Muscle layer of duodenum (tissue), 2 donors: ENCODE measurements around the gene DNAH12.
"Not testable (repeated sequence)": the region's sequence is repeated elsewhere in the genome, so short reads cannot be mapped to it uniquely, and the experiment has no call there.

Experiments
- H3K27ac ChIP-seq: one replicate; pipeline ENCODE4 v1.7.0; 2013; ENCODE audit warnings: mild to moderate bottlenecking, low read length
- H3K27me3 ChIP-seq: one replicate; pipeline ENCODE4 v1.7.0; 2013; ENCODE audit warnings: low read depth, mild to moderate bottlenecking, control low read depth, low read length
- H3K36me3 ChIP-seq, 2 donors: one replicate each; pipeline ENCODE4 v1.7.0; 2013; ENCODE audit warnings: low read length in 2 of 2, control low read depth in 1 of 2, mild to moderate bottlenecking in 1 of 2; ENCODE audit not compliant: insufficient read depth in 2 of 2, control insufficient read depth in 1 of 2
- H3K4me1 ChIP-seq, 2 donors: one replicate each; pipeline ENCODE4 v1.7.0; 2013; ENCODE audit warnings: low read length in 2 of 2, mild to moderate bottlenecking in 2 of 2, control low read depth in 1 of 2, moderate library complexity in 1 of 2; ENCODE audit not compliant: insufficient read depth in 2 of 2, control insufficient read depth in 1 of 2
- H3K4me3 ChIP-seq, 2 donors: one replicate each; pipeline ENCODE4 v1.7.0; 2013; ENCODE audit warnings: low read length in 2 of 2, low read depth in 1 of 2, mild to moderate bottlenecking in 1 of 2
- H3K9me3 ChIP-seq, 2 donors: one replicate each; pipeline ENCODE4 v1.7.0; 2013; ENCODE audit warnings: low read length in 2 of 2, control low read depth in 1 of 2, mild to moderate bottlenecking in 1 of 2; ENCODE audit not compliant: control insufficient read depth in 1 of 2
- donor health status: healthy.

The DNAH12 gene

DNA sequence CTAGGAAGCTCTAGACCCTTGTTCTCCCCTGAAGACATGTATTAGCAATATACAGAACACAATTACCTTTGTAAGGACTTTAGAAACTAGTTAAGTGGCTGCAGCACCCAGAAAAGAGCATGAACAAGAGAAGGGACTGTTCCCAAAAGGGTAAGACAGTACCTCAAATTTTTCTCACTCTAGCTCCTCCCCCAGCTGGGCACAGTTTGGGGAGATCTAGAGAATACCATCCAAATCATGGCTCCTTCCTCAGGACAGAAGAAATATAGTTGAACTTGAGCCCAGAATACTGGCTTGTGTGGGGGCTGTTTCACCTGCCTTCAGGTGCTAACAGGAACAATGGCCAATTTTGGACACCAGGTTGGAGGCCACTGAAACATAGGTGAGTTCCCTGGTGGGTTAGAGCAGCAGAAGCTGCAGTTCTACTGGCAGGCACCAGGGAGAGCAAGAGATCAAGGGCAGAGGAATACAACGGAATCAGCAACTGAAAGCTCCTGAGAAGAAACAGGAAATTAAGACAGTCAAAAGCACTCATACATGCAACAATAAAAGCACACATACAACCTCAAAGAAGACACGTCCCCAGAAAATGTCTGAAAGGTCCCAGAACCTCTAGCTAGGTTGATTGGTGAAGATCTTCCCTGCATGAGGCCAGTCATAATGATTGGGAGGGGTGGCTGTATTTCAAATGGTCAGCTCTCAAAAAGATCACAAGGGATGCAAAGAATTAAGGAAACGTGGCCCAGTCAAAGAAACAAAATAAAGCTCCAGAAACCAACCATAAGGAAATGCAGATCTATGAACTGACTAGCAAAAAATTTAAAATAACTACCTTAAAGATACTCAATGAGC lies 146.7 kb downstream of the DNAH12 start:
- no peaks in the 10 kb centered on the region for H3K36me3 ChIP-seq
- H3K4me3 ChIP-seq = no peak overlapping the region
- H3K4me1 ChIP-seq = no peaks in the 10 kb centered on the region
- no peaks in the 10 kb centered on the region for H3K27me3 ChIP-seq
- H3K27ac ChIP-seq = no peak overlapping the region
- H3K9me3 ChIP-seq = no peaks in the 10 kb centered on the region

DNA sequence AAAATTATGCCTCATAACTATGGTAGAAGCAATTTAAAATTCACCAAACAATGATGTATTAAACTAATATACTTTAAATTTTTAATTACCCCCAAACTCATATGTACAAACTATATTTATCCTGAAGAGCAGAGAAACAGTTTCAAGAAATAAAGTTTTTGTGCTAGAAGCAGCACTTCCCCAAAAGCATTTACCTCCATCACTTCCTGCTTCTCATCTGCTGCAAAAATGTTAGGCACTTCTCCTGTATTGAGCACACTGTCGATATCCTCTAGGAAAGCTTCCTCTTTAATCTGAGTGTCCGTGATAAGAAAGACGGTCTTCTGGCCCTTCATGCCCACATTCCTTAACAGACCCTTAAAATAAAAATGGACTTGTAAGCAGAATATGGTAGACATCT lies 150.2 kb downstream of the DNAH12 start:
- Histone ChIP-seq H3K4me3 (no peak overlapping the region), H3K36me3 (no peaks in the 10 kb centered on the region), H3K9me3 (no peaks in the 10 kb centered on the region), H3K27ac (no peak overlapping the region), H3K27me3 (no peaks in the 10 kb centered on the region), H3K4me1 (no peaks in the 10 kb centered on the region)

DNA sequence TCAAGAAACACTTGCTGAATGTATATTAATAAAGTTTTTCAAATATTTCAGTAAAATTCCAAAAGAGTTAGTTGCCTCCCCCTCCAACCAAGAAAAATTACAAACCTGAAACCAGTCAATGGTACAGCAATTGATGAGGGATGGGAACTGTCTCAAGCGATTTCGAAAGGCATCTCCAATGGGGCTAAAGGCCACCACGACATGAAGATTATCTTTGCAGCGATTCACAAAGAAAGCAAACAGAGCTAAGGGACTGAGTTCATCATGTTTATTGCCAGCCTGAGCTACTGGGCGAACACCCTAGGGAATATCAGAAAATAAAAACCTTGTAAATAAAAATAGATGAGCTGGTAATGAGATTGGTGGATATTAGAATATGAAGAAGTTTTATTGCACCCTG lies 152.4 kb downstream of the DNAH12 start:
- H3K9me3 ChIP-seq = no peaks in the 10 kb centered on the region
- H3K4me1 ChIP-seq = no peaks in the 10 kb centered on the region
- no peaks in the 10 kb centered on the region for H3K36me3 ChIP-seq

DNA sequence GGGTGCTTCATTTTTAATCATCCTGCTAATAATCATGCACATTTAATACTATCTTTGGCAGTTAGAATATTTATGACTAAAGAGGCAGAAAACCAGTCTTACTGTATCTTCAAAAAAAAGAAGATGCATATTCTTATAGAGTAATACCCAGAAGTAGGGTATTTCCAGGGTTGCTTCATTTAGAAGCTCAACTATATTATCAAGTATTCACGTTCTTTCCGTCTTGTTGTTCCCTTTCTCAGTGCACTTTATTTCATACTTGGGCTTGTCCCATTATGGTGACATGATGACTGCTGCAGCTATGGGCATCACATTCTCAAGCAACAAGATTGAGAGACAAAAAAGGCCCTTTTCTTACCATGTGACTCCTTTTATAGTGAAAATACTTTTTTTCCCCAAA lies 154.9 kb downstream of the DNAH12 start:
- Histone ChIP-seq H3K9me3 (no peaks in the 10 kb centered on the region), H3K27me3 (no peaks in the 10 kb centered on the region), H3K36me3 (no peaks in the 10 kb centered on the region), H3K27ac (no peak overlapping the region), H3K4me3 (no peak overlapping the region), H3K4me1 (no peaks in the 10 kb centered on the region)

More for the DNA sequence above, 152.4 kb downstream of the DNAH12 start:
- Histone ChIP-seq H3K27me3 (no peaks in the 10 kb centered on the region), H3K4me3 (no peak overlapping the region), H3K27ac (no peak overlapping the region)

DNA sequence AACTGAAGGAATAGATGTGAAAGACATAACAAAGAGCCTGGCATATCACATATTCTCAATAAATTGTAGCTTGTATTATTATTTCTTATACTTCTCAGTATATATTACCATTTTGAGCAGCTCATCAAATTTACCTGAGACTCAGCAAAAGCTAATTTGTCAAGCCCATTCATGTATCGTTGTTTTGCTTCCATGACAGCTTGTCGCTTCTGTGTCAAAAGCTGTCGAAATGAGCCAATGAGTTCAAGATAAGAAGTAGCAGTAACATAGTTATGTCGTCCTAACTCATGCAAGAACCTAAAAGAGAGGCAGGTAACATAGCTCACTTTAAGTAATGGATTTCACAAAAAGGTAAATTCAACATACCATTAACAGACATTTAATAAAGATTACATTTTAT lies 157.8 kb downstream of the DNAH12 start:
- Histone ChIP-seq H3K9me3 (no peaks in the 10 kb centered on the region), H3K36me3 (no peaks in the 10 kb centered on the region), H3K4me3 (no peak overlapping the region), H3K27me3 (no peaks in the 10 kb centered on the region), H3K4me1 (no peaks in the 10 kb centered on the region), H3K27ac (no peak overlapping the region)

DNA sequence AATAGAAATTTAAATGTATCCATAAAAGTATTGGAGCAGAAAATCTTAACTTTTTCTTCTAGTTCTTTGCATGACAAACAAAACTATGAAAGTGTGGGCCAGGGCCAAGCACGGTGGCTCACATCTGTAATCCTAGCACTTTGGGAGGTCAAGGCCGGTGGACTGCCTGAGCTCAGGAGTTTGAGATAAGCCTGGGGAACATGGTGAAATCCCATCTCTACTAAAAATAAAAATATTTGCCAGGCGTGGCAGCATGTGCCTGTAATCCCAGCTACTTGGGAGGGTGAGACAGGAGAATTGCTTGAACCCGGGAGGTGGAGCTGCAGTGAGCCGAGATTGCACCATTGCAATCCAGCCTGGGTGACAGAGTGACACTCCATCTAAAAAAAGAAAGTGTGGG lies 158.6 kb downstream of the DNAH12 start:
- H3K4me1 ChIP-seq = no peaks in the 10 kb centered on the region

DNA sequence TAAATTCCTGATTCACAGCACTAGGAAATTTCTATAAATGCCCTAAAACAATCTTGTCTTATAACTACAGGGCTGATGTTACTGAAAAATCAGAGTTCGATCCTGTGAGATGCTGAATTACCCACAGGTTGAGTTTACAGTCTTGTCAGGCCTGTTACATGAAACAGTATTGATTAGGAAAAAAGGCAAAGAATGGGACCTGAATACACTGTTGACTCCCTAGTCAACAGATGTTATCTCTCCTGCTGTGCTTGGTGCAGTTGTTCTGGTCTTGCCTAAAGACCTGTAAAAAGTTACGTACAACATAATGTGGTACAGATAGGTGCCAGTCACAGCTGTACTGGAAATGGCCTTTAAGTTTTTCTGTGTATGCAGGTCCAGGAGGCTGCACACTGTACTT lies 160.3 kb downstream of the DNAH12 start:
- Histone ChIP-seq H3K36me3 (no peaks in the 10 kb centered on the region), H3K9me3 (no peaks in the 10 kb centered on the region), H3K27ac (no peak overlapping the region), H3K27me3 (no peaks in the 10 kb centered on the region), H3K4me3 (no peak overlapping the region), H3K4me1 (no peaks in the 10 kb centered on the region)

More for the DNA sequence above, 158.6 kb downstream of the DNAH12 start:
- no peaks in the 10 kb centered on the region for H3K36me3 ChIP-seq
- no peak overlapping the region for H3K27ac ChIP-seq
- no peaks in the 10 kb centered on the region for H3K27me3 ChIP-seq
- no peaks in the 10 kb centered on the region for H3K9me3 ChIP-seq
- no peak overlapping the region for H3K4me3 ChIP-seq

DNA sequence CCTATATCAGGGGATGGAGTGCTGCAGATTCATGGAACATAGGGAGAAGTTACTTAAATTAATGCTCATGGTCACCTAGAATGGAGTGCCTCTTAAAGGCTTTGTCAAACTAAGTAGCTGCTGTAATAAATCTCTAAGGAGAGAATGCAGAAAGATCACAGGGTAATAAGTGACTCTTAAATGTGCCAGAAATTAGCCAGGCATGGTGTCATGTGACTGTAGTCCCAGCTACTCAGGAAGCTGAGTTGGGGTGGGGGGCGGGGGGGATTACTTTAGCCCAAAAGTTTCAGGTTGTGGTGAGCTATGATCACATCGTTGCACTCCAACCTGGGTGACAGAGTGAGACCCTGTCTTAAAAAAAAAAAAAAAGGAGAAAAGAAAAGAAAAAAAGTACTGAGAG lies 160.7 kb downstream of the DNAH12 start:
- Histone ChIP-seq H3K36me3 (no peaks in the 10 kb centered on the region), H3K4me1 (no peaks in the 10 kb centered on the region), H3K27me3 (no peaks in the 10 kb centered on the region), H3K27ac (no peak overlapping the region), H3K9me3 (no peaks in the 10 kb centered on the region), H3K4me3 (no peak overlapping the region)

DNA sequence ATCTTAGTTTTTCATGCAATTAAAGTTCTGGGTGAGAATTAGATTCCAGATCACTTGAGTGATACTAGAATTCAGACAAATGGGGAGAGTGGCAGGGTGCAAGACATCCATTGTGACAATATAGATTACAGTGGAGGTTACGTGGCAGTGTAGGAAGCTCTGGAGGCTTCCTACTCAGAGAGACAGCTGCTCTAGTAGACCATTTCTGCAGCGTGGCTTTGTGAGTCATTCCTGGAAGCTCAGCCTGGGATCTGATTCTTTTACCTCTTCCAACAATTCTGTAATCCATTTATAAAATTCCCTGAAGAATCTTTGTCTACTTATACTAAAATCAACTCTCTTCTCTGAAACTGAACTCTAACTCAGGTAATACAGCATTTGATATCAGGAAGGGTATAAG lies 161.2 kb downstream of the DNAH12 start:
- no peak overlapping the region for H3K4me3 ChIP-seq
- H3K4me1 ChIP-seq = no peaks in the 10 kb centered on the region
- H3K27me3 ChIP-seq = no peaks in the 10 kb centered on the region
- H3K36me3 ChIP-seq = no peaks in the 10 kb centered on the region
- H3K9me3 ChIP-seq = no peaks in the 10 kb centered on the region
- no peak overlapping the region for H3K27ac ChIP-seq

DNA sequence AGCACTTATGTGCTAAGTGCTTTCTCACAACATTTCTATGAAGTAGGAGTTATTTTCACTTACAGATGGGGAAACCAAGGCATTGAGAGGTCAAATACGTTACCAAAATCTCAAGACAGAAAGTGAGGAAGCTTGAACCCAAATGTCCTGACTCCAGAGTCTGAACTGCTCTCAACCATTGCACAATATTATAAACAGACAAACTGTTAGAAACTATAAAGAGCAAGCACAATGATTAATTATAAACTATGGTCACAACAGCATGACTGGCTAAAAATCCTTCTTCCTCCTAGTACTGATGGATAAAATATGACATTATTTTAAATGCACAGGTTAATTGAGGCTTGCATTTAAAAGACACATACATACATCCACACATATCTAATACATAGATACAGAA lies 173.8 kb downstream of the DNAH12 start:
- H3K4me1 ChIP-seq = no peaks in the 10 kb centered on the region
- no peaks in the 10 kb centered on the region for H3K27me3 ChIP-seq
- H3K9me3 ChIP-seq = no peaks in the 10 kb centered on the region
- no peak overlapping the region for H3K27ac ChIP-seq
- H3K4me3 ChIP-seq = no peak overlapping the region
- H3K36me3 ChIP-seq = no peaks in the 10 kb centered on the region

DNA sequence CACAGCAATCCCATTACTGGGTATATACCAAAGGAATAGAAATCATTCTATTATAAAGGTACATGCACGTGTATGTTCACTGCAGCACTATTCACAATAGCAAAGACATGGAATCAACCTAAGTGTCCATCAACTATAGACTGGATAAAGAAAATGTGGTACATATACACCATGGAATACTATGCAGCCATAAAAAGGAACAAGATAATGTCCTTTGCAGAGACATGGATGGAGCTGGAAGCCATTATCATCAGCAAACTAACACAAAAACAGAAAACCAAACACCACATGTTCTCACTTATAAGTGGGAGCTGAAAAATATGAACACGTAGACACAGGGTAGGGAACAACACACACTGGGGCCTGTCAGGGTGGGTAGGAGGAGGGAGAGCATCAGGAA lies 179.1 kb downstream of the DNAH12 start:
- H3K4me1 ChIP-seq, H3K9me3 ChIP-seq, H3K4me3 ChIP-seq, H3K36me3 ChIP-seq, H3K27ac ChIP-seq, H3K27me3 ChIP-seq: not testable (repeated sequence)

DNA sequence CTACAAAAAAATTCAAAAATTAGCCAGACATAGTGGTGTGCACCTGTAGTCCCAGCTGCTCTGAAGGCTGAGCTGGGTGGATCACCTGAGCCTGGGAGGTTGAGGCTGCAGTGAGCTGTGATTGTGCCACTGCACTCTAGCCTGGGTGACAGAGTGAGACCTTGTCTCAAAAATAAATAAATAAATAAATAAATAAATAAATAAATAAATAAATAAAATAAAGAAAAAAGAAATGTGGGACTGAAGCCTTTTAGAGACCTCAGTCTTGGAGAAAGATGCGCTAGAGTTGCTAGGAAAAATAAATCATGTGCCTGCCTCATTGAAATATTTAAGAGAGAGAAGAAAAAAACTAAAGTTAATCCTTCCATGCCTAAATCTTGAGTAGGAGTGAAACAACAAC lies 187.9 kb downstream of the DNAH12 start:
- not testable (repeated sequence) for H3K27ac ChIP-seq, H3K4me3 ChIP-seq

More for the DNA sequence above, 187.9 kb downstream of the DNAH12 start:
- not testable (repeated sequence) for H3K27me3 ChIP-seq, H3K9me3 ChIP-seq, H3K4me1 ChIP-seq, H3K36me3 ChIP-seq
